Central memory CD8-positive, alpha-beta T cell (primary cell): ENCODE results near the gene MSMP.

Experiments
- ATAC-seq: fragments of 150-1000 bp; cut with Tn5 transposase; replicated peaks from 2 replicates; pipeline ENCODE4 v1.10.0; 2022; ENCODE audit warnings: mild to moderate bottlenecking, moderate FRiP score, moderate number of reproducible peaks; ENCODE audit not compliant: poor library complexity, severe bottlenecking; ENCODE audit errors: extremely low read depth
- DNase-seq, 2 donors: peaks; one replicate each; pipeline ENCODE4 v3.0.0; 2021; ENCODE audit warnings: low spot score in 2 of 2
- H3K27ac Mint-ChIP-seq: one replicate; pipeline ENCODE4 v1.8.0; 2022; ENCODE audit warnings: low read depth, mild to moderate bottlenecking, moderate library complexity, mixed read lengths
- H3K27me3 Mint-ChIP-seq: one replicate; pipeline ENCODE4 v1.8.0; 2022; ENCODE audit warnings: mixed read lengths
- H3K36me3 Mint-ChIP-seq: one replicate; pipeline ENCODE4 v1.8.0; 2022; ENCODE audit warnings: mild to moderate bottlenecking, moderate library complexity, mixed read lengths; ENCODE audit not compliant: insufficient read depth
- H3K4me1 Mint-ChIP-seq: one replicate; pipeline ENCODE4 v1.8.0; 2022; ENCODE audit warnings: mixed read lengths
- H3K4me3 Mint-ChIP-seq: one replicate; pipeline ENCODE4 v1.8.0; 2022; ENCODE audit warnings: mild to moderate bottlenecking, moderate library complexity, mixed read lengths
- H3K9me3 Mint-ChIP-seq: one replicate; pipeline ENCODE4 v1.8.0; 2022; ENCODE audit warnings: mixed read lengths

MSMP gene

GRCh38 chr9:35790025-35790384, 35.9 kb upstream of the MSMP start:
- no peak for ATAC-seq
- H3K36me3 Mint-ChIP-seq = peaks cover 13% of the 10 kb centered on the region
- peaks cover 13% of the 10 kb centered on the region for H3K4me1 Mint-ChIP-seq
- DNase-seq = no peak
- peak overlapping the region; percentile 61 for H3K27ac Mint-ChIP-seq
- no peaks in the 10 kb centered on the region for H3K27me3 Mint-ChIP-seq
- H3K4me3 Mint-ChIP-seq = no peak overlapping the region
- no peaks in the 10 kb centered on the region for H3K9me3 Mint-ChIP-seq

GRCh38 chr9:35789541-35789940, 35.5 kb upstream of the MSMP start:
- H3K4me3 Mint-ChIP-seq = no peak overlapping the region
- H3K27ac Mint-ChIP-seq = no peak overlapping the region

GRCh38 chr9:35783418-35783817, 29.3 kb upstream of the MSMP start:
- Mint-ChIP-seq H3K4me3 (no peak overlapping the region), H3K27ac (no peak overlapping the region), H3K36me3 (peaks cover 14% of the 10 kb centered on the region), H3K27me3 (no peaks in the 10 kb centered on the region), H3K4me1 (peaks cover 5% of the 10 kb centered on the region), H3K9me3 (no peaks in the 10 kb centered on the region)
- DNase-seq (no peak), ATAC-seq (no peak)

More at GRCh38 chr9:35789541-35789940, 35.5 kb upstream of the MSMP start:
- no peaks in the 10 kb centered on the region for H3K9me3 Mint-ChIP-seq
- H3K36me3 Mint-ChIP-seq = peaks cover 13% of the 10 kb centered on the region
- no peak for ATAC-seq
- H3K27me3 Mint-ChIP-seq = no peaks in the 10 kb centered on the region
- no peak for DNase-seq
- peaks cover 12% of the 10 kb centered on the region for H3K4me1 Mint-ChIP-seq

- H3K27ac Mint-ChIP-seq = no peak overlapping the region
Observed at GRCh38 chr9:35781066-35781465, 27.0 kb upstream of the MSMP start.

GRCh38 chr9:35778496-35778895, 24.4 kb upstream of the MSMP start:
- Mint-ChIP-seq H3K36me3 (peaks cover 3% of the 10 kb centered on the region), H3K4me1 (peaks cover 12% of the 10 kb centered on the region), H3K4me3 (no peak overlapping the region), H3K27ac (peak overlapping the region; percentile 23), H3K27me3 (no peaks in the 10 kb centered on the region), H3K9me3 (no peaks in the 10 kb centered on the region)
- DNase-seq (no peak), ATAC-seq (no peak)

More at GRCh38 chr9:35781066-35781465, 27.0 kb upstream of the MSMP start:
- H3K36me3 Mint-ChIP-seq = peaks cover 9% of the 10 kb centered on the region
- H3K4me3 Mint-ChIP-seq = no peak overlapping the region
- no peaks in the 10 kb centered on the region for H3K27me3 Mint-ChIP-seq
- H3K9me3 Mint-ChIP-seq = no peaks in the 10 kb centered on the region
- DNase-seq (no peak), ATAC-seq (no peak)
- peaks cover 5% of the 10 kb centered on the region for H3K4me1 Mint-ChIP-seq

DNA sequence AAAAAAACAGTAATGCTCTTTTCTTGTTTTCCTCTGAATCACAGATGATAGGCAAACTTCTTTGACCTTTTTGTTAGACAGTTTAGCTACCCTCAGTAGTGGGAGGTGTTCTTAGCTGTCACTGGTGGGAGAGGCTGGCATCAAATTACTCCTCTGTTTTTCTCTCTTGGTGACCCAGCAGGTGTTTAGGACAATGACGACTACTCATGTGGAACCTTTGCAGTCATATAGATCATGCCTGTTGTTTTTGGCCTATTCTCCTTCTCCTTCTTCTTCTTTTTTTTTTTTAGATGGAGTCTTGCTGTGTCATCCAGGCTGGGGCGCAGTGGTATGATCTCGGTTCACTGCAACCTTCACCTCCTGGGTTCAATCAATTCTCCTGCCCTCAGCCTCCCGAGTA, 21.9 kb upstream of the MSMP start:
- Mint-ChIP-seq H3K4me3 (no peak overlapping the region), H3K27ac (no peak overlapping the region), H3K36me3 (peaks cover 3% of the 10 kb centered on the region), H3K27me3 (no peaks in the 10 kb centered on the region), H3K9me3 (no peaks in the 10 kb centered on the region), H3K4me1 (peaks cover 8% of the 10 kb centered on the region)
- ATAC-seq (no peak), DNase-seq (no peak)

DNA sequence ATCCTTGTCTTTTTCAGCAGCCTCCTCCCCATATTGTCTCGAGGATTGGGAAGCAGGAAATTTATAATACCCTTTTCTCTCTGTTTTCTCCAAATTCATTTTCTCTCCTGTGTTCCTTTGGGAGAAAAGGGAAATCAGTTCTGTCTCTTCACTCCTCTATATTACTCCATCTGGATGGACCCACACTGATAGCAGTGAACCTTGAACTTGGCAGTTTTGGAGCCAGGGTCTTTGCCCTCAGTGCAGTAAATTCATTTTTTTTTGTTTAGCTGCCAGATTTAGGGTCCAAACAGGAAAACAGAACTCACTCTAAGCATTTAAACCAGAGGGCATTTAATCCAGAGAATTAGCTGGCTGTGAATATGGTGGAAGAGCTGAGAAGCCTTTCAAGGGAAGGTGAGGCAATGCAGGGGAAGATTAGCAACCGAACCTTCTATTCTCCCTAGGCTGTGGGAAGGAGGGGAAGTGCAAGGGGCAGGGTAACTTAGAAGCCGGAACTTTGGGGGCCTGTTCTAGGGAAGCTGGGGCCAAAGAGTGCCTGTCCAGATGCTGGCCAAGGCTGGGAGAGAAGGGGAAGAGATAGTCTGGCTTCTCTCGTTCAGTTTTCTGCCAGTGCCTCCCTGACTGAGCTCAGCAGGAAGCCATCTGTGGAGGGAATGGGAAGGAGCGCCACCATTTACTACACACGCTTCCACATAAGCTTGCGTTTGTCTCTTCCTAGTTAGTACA, 21.0 kb upstream of the MSMP start:
- ATAC-seq (no peak), DNase-seq (no peak)
- Mint-ChIP-seq H3K4me3 (no peak overlapping the region), H3K27me3 (no peaks in the 10 kb centered on the region), H3K27ac (no peak overlapping the region), H3K4me1 (peaks cover 7% of the 10 kb centered on the region), H3K36me3 (peaks cover 3% of the 10 kb centered on the region), H3K9me3 (no peaks in the 10 kb centered on the region)

GRCh38 chr9:35771943-35772342, 17.9 kb upstream of the MSMP start:
- H3K9me3 Mint-ChIP-seq = no peaks in the 10 kb centered on the region
- DNase-seq = no peak
- H3K4me1 Mint-ChIP-seq = peaks cover 12% of the 10 kb centered on the region
- H3K27ac Mint-ChIP-seq = no peak overlapping the region
- no peaks in the 10 kb centered on the region for H3K27me3 Mint-ChIP-seq
- peaks cover 2% of the 10 kb centered on the region for H3K36me3 Mint-ChIP-seq
- ATAC-seq = no peak
- no peak overlapping the region for H3K4me3 Mint-ChIP-seq

DNA sequence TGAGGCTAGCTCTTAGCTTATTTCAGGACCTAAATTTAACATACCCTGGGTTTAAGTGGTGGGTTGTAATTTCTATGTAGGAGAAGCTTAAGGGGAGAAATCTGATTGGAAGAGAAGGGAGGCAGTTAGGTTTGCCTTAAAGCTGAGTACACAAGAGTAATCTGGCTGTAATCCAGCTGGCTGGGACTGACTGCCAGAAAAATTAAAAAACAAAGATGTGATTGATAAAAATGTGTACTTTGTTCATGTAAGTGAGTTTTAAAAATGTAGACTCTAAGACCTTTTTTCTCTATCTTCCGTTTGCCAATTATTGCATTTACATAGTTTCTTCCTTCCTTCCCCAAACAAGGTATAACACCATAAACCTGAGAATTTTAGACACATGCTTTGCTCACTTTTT, 17.5 kb upstream of the MSMP start:
- DNase-seq = no peak
- Mint-ChIP-seq H3K27ac (no peak overlapping the region), H3K36me3 (no peaks in the 10 kb centered on the region), H3K27me3 (no peaks in the 10 kb centered on the region), H3K4me3 (no peak overlapping the region), H3K9me3 (no peaks in the 10 kb centered on the region), H3K4me1 (peaks cover 12% of the 10 kb centered on the region)
- ATAC-seq = no peak

- Mint-ChIP-seq H3K4me1 (peaks cover 12% of the 10 kb centered on the region), H3K27ac (no peak overlapping the region), H3K4me3 (no peak overlapping the region), H3K27me3 (no peaks in the 10 kb centered on the region), H3K9me3 (no peaks in the 10 kb centered on the region), H3K36me3 (no peaks in the 10 kb centered on the region)
- no peak for DNase-seq
- no peak for ATAC-seq
Observed at GRCh38 chr9:35771075-35771433, 17.0 kb upstream of the MSMP start.

GRCh38 chr9:35769763-35770162, 15.7 kb upstream of the MSMP start:
- no peaks in the 10 kb centered on the region for H3K27me3 Mint-ChIP-seq
- H3K4me3 Mint-ChIP-seq = no peak overlapping the region
- DNase-seq (no peak), ATAC-seq (no peak)
- H3K27ac Mint-ChIP-seq = no peak overlapping the region
- H3K9me3 Mint-ChIP-seq = no peaks in the 10 kb centered on the region
- no peaks in the 10 kb centered on the region for H3K36me3 Mint-ChIP-seq
- H3K4me1 Mint-ChIP-seq = peaks cover 6% of the 10 kb centered on the region

GRCh38 chr9:35767458-35767857, 13.4 kb upstream of the MSMP start:
- ATAC-seq = no peak
- Mint-ChIP-seq H3K9me3 (no peaks in the 10 kb centered on the region), H3K27me3 (no peaks in the 10 kb centered on the region), H3K4me3 (no peak overlapping the region), H3K4me1 (peaks cover 15% of the 10 kb centered on the region), H3K36me3 (no peaks in the 10 kb centered on the region), H3K27ac (no peak overlapping the region)
- DNase-seq = no peak

DNA sequence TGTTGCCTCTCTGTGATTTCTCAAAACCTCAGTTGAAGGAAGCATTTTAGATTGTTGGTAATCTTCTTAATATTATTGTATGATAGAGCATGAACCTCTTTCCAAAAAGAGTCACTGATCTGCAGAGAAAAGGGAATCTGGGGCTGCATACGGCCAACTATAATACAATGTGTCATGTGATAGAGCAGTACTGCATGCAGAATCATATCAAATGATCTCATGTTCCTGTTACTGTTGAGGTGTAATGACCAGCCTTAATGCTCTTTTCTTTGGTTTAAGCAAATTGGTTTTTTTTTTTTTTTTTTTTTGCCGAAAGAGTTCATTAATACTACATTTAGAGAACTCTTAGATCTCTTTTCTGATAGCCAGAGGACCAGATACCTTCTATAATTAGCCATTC, 12.9 kb upstream of the MSMP start:
- no peaks in the 10 kb centered on the region for H3K36me3 Mint-ChIP-seq
- H3K27me3 Mint-ChIP-seq = no peaks in the 10 kb centered on the region

More for the DNA sequence above, 12.9 kb upstream of the MSMP start:
- DNase-seq = no peak
- Mint-ChIP-seq H3K27ac (no peak overlapping the region), H3K9me3 (no peaks in the 10 kb centered on the region), H3K4me1 (peaks cover 17% of the 10 kb centered on the region), H3K4me3 (no peak overlapping the region)
- ATAC-seq = no peak
